Measurements from ENCODE around the gene KCTD8. TPM values are rescaled to one million over a fixed set of nuclear protein-coding genes. Genes with fewer than 3 reads are reported as not detected.

The KCTD8 gene
- total RNA-seq, 1 experiment from 2014 or later: not detected

DNA sequence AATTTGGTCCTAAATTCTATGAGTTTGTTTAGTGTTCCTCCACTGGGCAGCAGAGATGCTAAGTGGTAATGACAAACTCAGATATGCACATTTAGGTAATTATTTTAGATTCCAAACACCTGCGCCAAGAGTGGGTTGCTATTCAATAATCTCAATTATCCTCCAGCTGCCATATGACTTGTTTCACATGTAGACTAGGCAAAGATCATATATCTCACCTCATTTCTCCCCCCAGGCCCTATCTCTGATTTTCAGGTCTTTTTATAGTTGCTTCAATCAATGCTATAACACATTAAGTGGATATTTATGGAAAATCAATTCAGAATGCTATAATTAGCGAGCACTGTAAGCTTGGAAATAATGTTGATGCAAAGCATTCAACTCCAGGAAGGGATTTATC is 217.6 kb downstream of the KCTD8 start:
- H3K4me2 ChIP-seq: no peak overlapping the region
- ChIA-PET CTCF (no interaction called here), POLR2A (ENCODE audit: unreplicated experiment) (no interaction called here)
- H3K36me3 ChIP-seq (ENCODE audit: low read depth): no peaks in the 10 kb centered on the region
- BruUV-seq (replicated peaks): no TSS peak
- H3K27me3 ChIP-seq (ENCODE audit: insufficient read depth, low read depth): no peaks in the 10 kb centered on the region
- H3K4me3 ChIP-seq: no peak overlapping the region
- no peaks in the 10 kb centered on the region for H3K9me2 ChIP-seq (ENCODE audit: insufficient read depth)
- intact Hi-C loops (cut with micrococcal nuclease; ENCODE audit: unreplicated experiment): no loop called here
- H2AFZ ChIP-seq: no peak overlapping the region
- TF ChIP-seq, protein P1, sequence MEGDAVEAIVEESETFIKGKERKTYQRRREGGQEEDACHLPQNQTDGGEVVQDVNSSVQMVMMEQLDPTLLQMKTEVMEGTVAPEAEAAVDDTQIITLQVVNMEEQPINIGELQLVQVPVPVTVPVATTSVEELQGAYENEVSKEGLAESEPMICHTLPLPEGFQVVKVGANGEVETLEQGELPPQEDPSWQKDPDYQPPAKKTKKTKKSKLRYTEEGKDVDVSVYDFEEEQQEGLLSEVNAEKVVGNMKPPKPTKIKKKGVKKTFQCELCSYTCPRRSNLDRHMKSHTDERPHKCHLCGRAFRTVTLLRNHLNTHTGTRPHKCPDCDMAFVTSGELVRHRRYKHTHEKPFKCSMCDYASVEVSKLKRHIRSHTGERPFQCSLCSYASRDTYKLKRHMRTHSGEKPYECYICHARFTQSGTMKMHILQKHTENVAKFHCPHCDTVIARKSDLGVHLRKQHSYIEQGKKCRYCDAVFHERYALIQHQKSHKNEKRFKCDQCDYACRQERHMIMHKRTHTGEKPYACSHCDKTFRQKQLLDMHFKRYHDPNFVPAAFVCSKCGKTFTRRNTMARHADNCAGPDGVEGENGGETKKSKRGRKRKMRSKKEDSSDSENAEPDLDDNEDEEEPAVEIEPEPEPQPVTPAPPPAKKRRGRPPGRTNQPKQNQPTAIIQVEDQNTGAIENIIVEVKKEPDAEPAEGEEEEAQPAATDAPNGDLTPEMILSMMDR (conservative IDR thresholded peaks at IDR 0.05): no peak
- TF ChIP-seq EZH2 (IDR thresholded peaks at IDR 0.05; ENCODE audit: low read depth): no peak
- no peaks in the 10 kb centered on the region for H3K79me2 ChIP-seq (ENCODE audit: low read depth)
- H3F3A ChIP-seq (ENCODE audit: insufficient read depth, low read depth): no peaks in the 10 kb centered on the region
- H3K27ac ChIP-seq: no peak overlapping the region
- no peaks in the 10 kb centered on the region for H4K20me1 ChIP-seq (ENCODE audit: insufficient read depth)
- H3K4me1 ChIP-seq (replicated peaks; ENCODE audit: insufficient read depth): no peaks in the 10 kb centered on the region
- no peaks in the 10 kb centered on the region for H3K9me3 ChIP-seq (ENCODE audit: insufficient read depth, low read depth)
- no peak for DNase-seq

DNA sequence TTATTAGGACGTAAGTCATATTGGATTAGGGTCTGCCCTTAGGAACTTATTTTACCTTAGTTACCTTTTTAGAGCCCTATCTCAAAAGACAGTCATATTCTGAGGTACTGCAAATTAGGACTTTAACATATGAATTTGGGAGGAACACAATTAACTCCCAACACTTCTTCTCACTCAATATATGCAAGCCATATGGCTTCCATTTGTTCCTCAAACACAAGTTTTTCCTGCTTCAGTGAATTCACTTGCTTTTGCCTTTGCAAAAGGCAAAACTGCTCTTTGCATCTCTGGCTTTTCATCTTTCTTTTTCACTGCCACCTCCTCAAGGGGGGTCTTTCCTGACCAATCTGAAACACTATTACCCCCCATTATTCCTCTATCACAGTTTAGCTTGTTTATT is 220.3 kb downstream of the KCTD8 start:
- H3K4me2 ChIP-seq: no peak overlapping the region
- H3K27ac ChIP-seq: no peak overlapping the region
- no peak overlapping the region for H2AFZ ChIP-seq
- ChIA-PET CTCF (no interaction called here), POLR2A (ENCODE audit: unreplicated experiment) (no interaction called here)
- no peaks in the 10 kb centered on the region for H3K36me3 ChIP-seq (ENCODE audit: low read depth)
- no peaks in the 10 kb centered on the region for H3F3A ChIP-seq (ENCODE audit: insufficient read depth, low read depth)
- TF ChIP-seq EZH2 (IDR thresholded peaks at IDR 0.05; ENCODE audit: low read depth): no peak
- TF ChIP-seq, protein P1 (conservative IDR thresholded peaks at IDR 0.05): no peak
- no peak for DNase-seq
- no peaks in the 10 kb centered on the region for H3K4me1 ChIP-seq (replicated peaks; ENCODE audit: insufficient read depth)
- no peaks in the 10 kb centered on the region for H3K27me3 ChIP-seq (ENCODE audit: insufficient read depth, low read depth)
- intact Hi-C loops (cut with micrococcal nuclease; ENCODE audit: unreplicated experiment): no loop called here
- no peaks in the 10 kb centered on the region for H4K20me1 ChIP-seq (ENCODE audit: insufficient read depth)
- H3K9me2 ChIP-seq (ENCODE audit: insufficient read depth): no peaks in the 10 kb centered on the region
- H3K4me3 ChIP-seq: no peak overlapping the region
- no peaks in the 10 kb centered on the region for H3K79me2 ChIP-seq (ENCODE audit: low read depth)
- H3K9me3 ChIP-seq (ENCODE audit: insufficient read depth, low read depth): no peaks in the 10 kb centered on the region
- no TSS peak for BruUV-seq (replicated peaks)

DNA sequence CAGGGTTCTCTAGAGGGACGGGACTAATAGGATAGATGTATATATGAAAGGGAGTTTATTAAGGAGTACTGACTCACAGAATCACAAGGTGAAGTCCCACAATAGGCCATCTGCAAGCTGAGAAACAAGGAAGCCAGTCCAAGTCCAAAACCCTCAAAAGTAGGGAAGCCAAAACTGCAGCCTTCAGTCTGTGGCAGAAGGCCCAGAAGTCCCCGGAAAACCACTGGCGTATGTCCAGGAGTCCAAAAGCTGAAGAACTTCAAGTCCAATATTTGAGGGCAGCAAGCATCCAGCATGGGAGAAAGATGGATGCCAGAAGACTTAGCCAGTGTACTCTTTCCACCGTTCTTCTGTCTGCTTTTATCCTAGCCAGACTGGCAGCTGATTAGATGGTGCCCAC is 227.2 kb downstream of the KCTD8 start:
- no TSS peak for BruUV-seq (replicated peaks)
- Histone ChIP-seq H3K36me3 (ENCODE audit: low read depth) (no peaks in the 10 kb centered on the region), H3K4me2 (no peak overlapping the region), H3K9me2 (ENCODE audit: insufficient read depth) (no peaks in the 10 kb centered on the region), H3K4me3 (no peak overlapping the region), H3K9me3 (ENCODE audit: insufficient read depth, low read depth) (no peaks in the 10 kb centered on the region), H3K27ac (no peak overlapping the region), H3K4me1 (replicated peaks; ENCODE audit: insufficient read depth) (no peaks in the 10 kb centered on the region), H3K27me3 (ENCODE audit: insufficient read depth, low read depth) (no peaks in the 10 kb centered on the region), H3F3A (ENCODE audit: insufficient read depth, low read depth) (no peaks in the 10 kb centered on the region), H2AFZ (no peak overlapping the region), H3K79me2 (ENCODE audit: low read depth) (no peaks in the 10 kb centered on the region), H4K20me1 (ENCODE audit: insufficient read depth) (no peaks in the 10 kb centered on the region)
- no peak for TF ChIP-seq EZH2 (IDR thresholded peaks at IDR 0.05; ENCODE audit: low read depth)
- TF ChIP-seq, protein P1 (conservative IDR thresholded peaks at IDR 0.05): no peak
- POLR2A ChIA-PET (ENCODE audit: unreplicated experiment): no interaction called here
- DNase-seq: no peak
- intact Hi-C loops (cut with micrococcal nuclease; ENCODE audit: unreplicated experiment): no loop called here
- CTCF ChIA-PET: no interaction called here
